ENCODE measurements around the gene HAND2. TPM values are rescaled to one million over a fixed set of nuclear protein-coding genes. Genes with fewer than 3 reads are reported as not detected.

The HAND2 gene
- total RNA-seq, 6 experiments from 2014 or later, result 2.1 to 11.2 (median 6.2) TPM

DNA sequence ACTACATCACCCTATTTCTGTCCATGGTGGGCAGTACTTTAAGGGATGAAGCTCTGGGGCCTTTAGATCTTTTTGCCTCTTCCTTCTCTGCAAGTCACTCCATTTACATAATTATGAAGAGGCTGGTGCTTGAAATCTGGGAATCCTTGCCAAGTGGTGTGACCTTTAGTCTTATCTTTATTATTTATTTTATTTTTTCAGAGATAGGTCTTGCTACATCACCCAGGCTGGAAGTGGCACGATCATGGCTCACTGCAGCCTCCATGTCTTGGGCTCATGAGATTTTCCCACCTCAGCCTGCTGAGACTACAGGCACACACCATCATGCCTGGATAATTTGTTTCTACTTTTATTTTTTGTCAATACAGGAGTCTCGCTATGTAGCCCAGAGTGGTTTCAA lies 34.4 kb upstream of the HAND2 start:
- no peaks in the 10 kb centered on the region for H3K9me3 ChIP-seq
- ATAC-seq (no peak), DNase-seq (no peak)
- no peak overlapping the region for H3K27ac ChIP-seq
- H3K4me1 ChIP-seq, result no peaks in the 10 kb centered on the region
- no peaks in the 10 kb centered on the region for H3K36me3 ChIP-seq
- H3K4me3 ChIP-seq, result no peak overlapping the region
- H3K27me3 ChIP-seq, result no peaks in the 10 kb centered on the region
- TF ChIP-seq POLR2A (IDR thresholded peaks at IDR 0.05) (no peak), CTCF (IDR thresholded peaks at IDR 0.05) (no peak)
- intact Hi-C loops (cut with DNase I), result no loop called here
- 61% methylated on average over 2 of the region's 2 CpGs for WGBS (ENCODE audit: insufficient coverage, low coverage, low lambda C conversion rate, missing lambda C conversion rate)

- H3K4me1 ChIP-seq, result no peaks in the 10 kb centered on the region
- 69% methylated on average over 1 of the region's 1 CpG for WGBS (ENCODE audit: insufficient coverage, low coverage, low lambda C conversion rate, missing lambda C conversion rate)
- TF ChIP-seq CTCF (IDR thresholded peaks at IDR 0.05) (no peak), POLR2A (IDR thresholded peaks at IDR 0.05) (no peak)
These were observed 30.9 kb upstream of the HAND2 start for GRCh38 chr4:173560896-173561295.

DNA sequence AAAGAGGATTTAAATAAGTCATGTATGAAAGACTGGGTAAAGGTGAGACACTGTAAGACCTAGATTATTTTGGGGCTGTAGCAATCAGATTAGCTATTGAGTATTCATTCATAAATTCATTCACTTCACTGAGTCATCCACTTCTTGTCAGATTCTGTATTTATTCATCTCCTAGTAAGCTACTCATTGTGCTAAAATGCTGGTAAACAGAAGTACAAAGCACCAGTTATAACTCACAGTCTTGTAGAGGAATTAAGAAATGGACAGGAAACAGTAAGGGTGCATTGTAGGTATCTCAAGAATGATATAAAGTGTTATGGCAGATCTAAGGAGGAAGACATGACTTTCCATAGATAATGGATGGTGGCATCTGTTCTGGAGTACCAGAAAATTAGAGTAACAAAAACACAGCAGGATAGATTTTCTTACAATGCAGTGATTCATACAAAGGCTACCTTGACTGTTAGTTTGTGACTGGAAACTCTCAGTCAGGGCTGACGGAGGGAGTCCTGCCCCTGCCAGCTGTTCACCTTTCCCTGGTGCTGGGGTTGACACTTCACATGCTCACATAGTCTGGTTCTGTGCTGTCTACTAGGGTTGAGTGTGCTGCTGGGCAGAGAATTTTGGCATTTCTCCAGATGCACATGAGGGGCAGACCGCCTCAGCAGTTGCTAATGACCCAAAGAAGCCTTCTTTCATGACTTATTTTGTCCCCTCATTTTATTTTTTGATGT lies 26.5 kb upstream of the HAND2 start:
- H3K27me3 ChIP-seq, result no peaks in the 10 kb centered on the region
- H3K4me1 ChIP-seq, result no peaks in the 10 kb centered on the region
- H3K4me3 ChIP-seq, result no peak overlapping the region
- no peak for DNase-seq
- 54% methylated on average over 2 of the region's 2 CpGs for WGBS (ENCODE audit: insufficient coverage, low coverage, low lambda C conversion rate, missing lambda C conversion rate)
- H3K9me3 ChIP-seq, result no peaks in the 10 kb centered on the region
- H3K36me3 ChIP-seq, result no peaks in the 10 kb centered on the region
- no peak overlapping the region for H3K27ac ChIP-seq
- TF ChIP-seq CTCF (IDR thresholded peaks at IDR 0.05) (no peak), POLR2A (IDR thresholded peaks at IDR 0.05) (no peak)
- intact Hi-C loops (cut with DNase I), result no loop called here
- ATAC-seq, result no peak

More at GRCh38 chr4:173560896-173561295, 30.9 kb upstream of the HAND2 start:
- no peaks in the 10 kb centered on the region for H3K9me3 ChIP-seq
- no peaks in the 10 kb centered on the region for H3K36me3 ChIP-seq
- H3K4me3 ChIP-seq, result no peak overlapping the region
- DNase-seq (no peak), ATAC-seq (no peak)
- intact Hi-C loops (cut with DNase I), result no loop called here
- H3K27ac ChIP-seq, result no peak overlapping the region
- H3K27me3 ChIP-seq, result no peaks in the 10 kb centered on the region

- peaks cover 0 to 5% of the 10 kb centered on the region in 2 donors for H3K27me3 ChIP-seq
These were observed 17.9 kb upstream of the HAND2 start for GRCh38 chr4:173547889-173548288.

More at GRCh38 chr4:173547889-173548288, 17.9 kb upstream of the HAND2 start:
- WGBS (ENCODE audit: insufficient coverage, low coverage, low lambda C conversion rate, missing lambda C conversion rate), result 46% methylated on average over 13 of the region's 13 CpGs
- Histone ChIP-seq H3K9me3 (no peaks in the 10 kb centered on the region), H3K4me1 (no peaks in the 10 kb centered on the region), H3K36me3 (no peaks in the 10 kb centered on the region), H3K27ac (no peak overlapping the region), H3K4me3 (no peak overlapping the region)
- intact Hi-C loops (cut with DNase I), result no loop called here
- TF ChIP-seq CTCF (IDR thresholded peaks at IDR 0.05), result no peak
- no peak for TF ChIP-seq POLR2A (IDR thresholded peaks at IDR 0.05)
- no peak for ATAC-seq
- no peak for DNase-seq
